HepG2 (cell line): ENCODE data around the gene CDK5RAP2. TPM values are rescaled to one million over a fixed set of nuclear protein-coding genes. Genes with fewer than 3 reads are reported as not detected.

ENCODE experiments used
- BCL6 ChIP-seq: IDR thresholded peaks from 2 replicates; pipeline ENCODE4 v1.6.1; 2016; ENCODE audit warnings: missing genetic modification reagents, missing compliant biosample characterization
- HHEX ChIP-seq: IDR thresholded peaks from 2 replicates; pipeline ENCODE4 v1.6.1; 2016; ENCODE audit warnings: control low read depth
- HINFP ChIP-seq: sonication (generic); formaldehyde crosslinking; IDR thresholded peaks from 2 replicates; pipeline ENCODE4 v1.4.0; 2020; ENCODE audit warnings: low read depth, mild to moderate bottlenecking, missing genetic modification reagents
- KDM3A ChIP-seq: IDR thresholded peaks from 2 replicates; pipeline ENCODE4 v1.6.1; 2018; ENCODE audit warnings: low read depth, missing compliant biosample characterization
- LCORL ChIP-seq, 2 experiments: fragments of 450-650 bp in 1 of 2; sonication (generic) in 1 of 2; formaldehyde crosslinking in 1 of 2; IDR thresholded peaks; 2 replicates each; pipeline versions ENCODE4 v1.5.0 to v1.6.1; 2017 to 2020; ENCODE audit warnings: antibody characterized with exemption in 1 of 2, missing genetic modification reagents in 1 of 2
- NFE2 ChIP-seq: sonication (generic); formaldehyde crosslinking; IDR thresholded peaks from 2 replicates; pipeline ENCODE4 v1.4.0; 2020; ENCODE audit warnings: missing genetic modification reagents
- SOX5 ChIP-seq: IDR thresholded peaks from 2 replicates; pipeline ENCODE4 v1.6.1; 2016; ENCODE audit warnings: borderline replicate concordance
- SOX6 ChIP-seq, 2 experiments: fragments of 450-650 bp in 1 of 2; sonication (generic) in 1 of 2; formaldehyde crosslinking in 1 of 2; IDR thresholded peaks; 2 replicates each; pipeline versions ENCODE4 v1.4.0 to v1.6.1; 2017 to 2020; ENCODE audit warnings: antibody characterized with exemption in 1 of 2, mild to moderate bottlenecking in 1 of 2, missing genetic modification reagents in 1 of 2
- ZBTB20 ChIP-seq: sonication (generic); formaldehyde crosslinking; IDR thresholded peaks from 2 replicates; pipeline ENCODE4 v1.8.1; 2023; ENCODE audit warnings: missing genetic modification reagents, low read depth, mild to moderate bottlenecking, borderline replicate concordance
- ZNF282 ChIP-seq: fragments of 450-650 bp; IDR thresholded peaks from 2 replicates; pipeline ENCODE4 v1.6.1; 2018; ENCODE audit not compliant: partially characterized antibody
- ZNF451 ChIP-seq: sonication (generic); formaldehyde crosslinking; IDR thresholded peaks from 2 replicates; pipeline ENCODE4 v1.5.0; 2020; ENCODE audit warnings: mild to moderate bottlenecking, missing genetic modification reagents
- ZNF7 ChIP-seq: IDR thresholded peaks from 2 replicates; pipeline ENCODE4 v1.6.1; 2016; ENCODE audit warnings: missing biosample characterization, missing genetic modification reagents
- ZNF777 ChIP-seq: sonication (generic); formaldehyde crosslinking; IDR thresholded peaks from 2 replicates; pipeline ENCODE4 v1.4.0; 2020; ENCODE audit warnings: missing genetic modification reagents
- polyA plus RNA-seq, 8 experiments: library from polyadenylated mRNA; depleted of rRNA in 3 of 8; stranded (reverse) in 7 of 8; unstranded in 1 of 8; fragments of >200 nt; fragmentation: Illumina TruSeq in 4 of 8; extraction: Trizol in 4 of 8; gene quantifications; 2 replicates each; pipeline versions ENCODE4 v1.2.1 to v1.2.3, GENCODE V29; 2011 to 2016; ENCODE audit warnings: low read depth in 4 of 8, missing spikeins in 1 of 8, mixed read lengths in 1 of 8; ENCODE audit not compliant: insufficient read depth in 1 of 8
- total RNA-seq, 5 experiments: library from RNA; depleted of rRNA; stranded (reverse); fragments of >200 nt; fragmentation: Illumina TruSeq; extraction: Trizol; gene quantifications; 2 replicates each; pipeline ENCODE4 v1.2.3, GENCODE V29; 2016; ENCODE audit warnings: low read depth in 1 of 5
- TF ChIP-seq, protein P1 (sequence below): sonication (generic); formaldehyde crosslinking; IDR thresholded peaks from 2 replicates; pipeline ENCODE4 v1.5.1; 2020; ENCODE audit warnings: mild to moderate bottlenecking, missing genetic modification reagents, borderline replicate concordance
- TF ChIP-seq, protein P2 (sequence below): sonication (generic); formaldehyde crosslinking; IDR thresholded peaks from 2 replicates; pipeline ENCODE4 v1.4.0; 2020; ENCODE audit warnings: missing genetic modification reagents
- TF ChIP-seq, protein P3 (sequence below): sonication (generic); formaldehyde crosslinking; IDR thresholded peaks from 2 replicates; pipeline ENCODE4 v1.5.0; 2020; ENCODE audit warnings: mild to moderate bottlenecking, missing genetic modification reagents
- TF ChIP-seq, protein P4 (sequence below): IDR thresholded peaks from 2 replicates; pipeline ENCODE4 v1.6.1; 2016; ENCODE audit warnings: missing compliant biosample characterization, missing genetic modification reagents, borderline replicate concordance
- TF ChIP-seq, protein P5 (sequence below): fragments of 450-650 bp; IDR thresholded peaks from 2 replicates; pipeline ENCODE4 v1.6.1; 2017

The CDK5RAP2 gene
- total and polyA plus RNA-seq, 2 of the 13 experiments (the other 11 are each of a cell fraction or from before 2014, with no cell fraction given), result 31.8 to 42.2 TPM

GRCh38 chr9:120386390-120387131 is 193.4 kb downstream of the CDK5RAP2 start (continued):
- TF ChIP-seq, protein P1, sequence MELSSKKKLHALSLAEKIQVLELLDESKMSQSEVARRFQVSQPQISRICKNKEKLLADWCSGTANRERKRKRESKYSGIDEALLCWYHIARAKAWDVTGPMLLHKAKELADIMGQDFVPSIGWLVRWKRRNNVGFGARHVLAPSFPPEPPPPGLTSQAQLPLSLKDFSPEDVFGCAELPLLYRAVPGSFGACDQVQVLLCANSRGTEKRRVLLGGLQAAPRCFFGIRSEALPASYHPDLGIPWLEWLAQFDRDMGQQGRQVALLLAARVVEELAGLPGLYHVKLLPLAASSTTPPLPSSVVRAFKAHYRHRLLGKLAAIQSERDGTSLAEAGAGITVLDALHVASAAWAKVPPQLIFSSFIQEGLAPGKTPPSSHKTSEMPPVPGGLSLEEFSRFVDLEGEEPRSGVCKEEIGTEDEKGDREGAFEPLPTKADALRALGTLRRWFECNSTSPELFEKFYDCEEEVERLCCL (CRISPR knock-in tag), result no peak
- TF ChIP-seq ZNF282 (no peak), SOX6 (IDR thresholded peaks at IDR 0.05) (no peak), SOX6 (CRISPR knock-in tag; IDR thresholded peaks at IDR 0.05) (peak; percentile 93), LCORL (IDR thresholded peaks at IDR 0.05) (no peak), LCORL (CRISPR knock-in tag; IDR thresholded peaks at IDR 0.05) (peak; percentile 78), BCL6 (peak; percentile 90), ZBTB20 (no peak), KDM3A (no peak), HHEX (no peak), ZNF777 (CRISPR knock-in tag) (0 out of 2 replicates have a peak, but pooled peaks have one; percentile 33), NFE2 (CRISPR knock-in tag) (no peak), SOX5 (CRISPR knock-in tag) (peak; percentile 90), HINFP (CRISPR knock-in tag) (no peak), ZNF7 (CRISPR knock-in tag) (no peak), ZNF451 (CRISPR knock-in tag) (no peak)
- TF ChIP-seq, protein P2, sequence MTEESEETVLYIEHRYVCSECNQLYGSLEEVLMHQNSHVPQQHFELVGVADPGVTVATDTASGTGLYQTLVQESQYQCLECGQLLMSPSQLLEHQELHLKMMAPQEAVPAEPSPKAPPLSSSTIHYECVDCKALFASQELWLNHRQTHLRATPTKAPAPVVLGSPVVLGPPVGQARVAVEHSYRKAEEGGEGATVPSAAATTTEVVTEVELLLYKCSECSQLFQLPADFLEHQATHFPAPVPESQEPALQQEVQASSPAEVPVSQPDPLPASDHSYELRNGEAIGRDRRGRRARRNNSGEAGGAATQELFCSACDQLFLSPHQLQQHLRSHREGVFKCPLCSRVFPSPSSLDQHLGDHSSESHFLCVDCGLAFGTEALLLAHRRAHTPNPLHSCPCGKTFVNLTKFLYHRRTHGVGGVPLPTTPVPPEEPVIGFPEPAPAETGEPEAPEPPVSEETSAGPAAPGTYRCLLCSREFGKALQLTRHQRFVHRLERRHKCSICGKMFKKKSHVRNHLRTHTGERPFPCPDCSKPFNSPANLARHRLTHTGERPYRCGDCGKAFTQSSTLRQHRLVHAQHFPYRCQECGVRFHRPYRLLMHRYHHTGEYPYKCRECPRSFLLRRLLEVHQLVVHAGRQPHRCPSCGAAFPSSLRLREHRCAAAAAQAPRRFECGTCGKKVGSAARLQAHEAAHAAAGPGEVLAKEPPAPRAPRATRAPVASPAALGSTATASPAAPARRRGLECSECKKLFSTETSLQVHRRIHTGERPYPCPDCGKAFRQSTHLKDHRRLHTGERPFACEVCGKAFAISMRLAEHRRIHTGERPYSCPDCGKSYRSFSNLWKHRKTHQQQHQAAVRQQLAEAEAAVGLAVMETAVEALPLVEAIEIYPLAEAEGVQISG, result peak; percentile 13; the same call in 1 of the 2 replicates
- TF ChIP-seq, protein P3, sequence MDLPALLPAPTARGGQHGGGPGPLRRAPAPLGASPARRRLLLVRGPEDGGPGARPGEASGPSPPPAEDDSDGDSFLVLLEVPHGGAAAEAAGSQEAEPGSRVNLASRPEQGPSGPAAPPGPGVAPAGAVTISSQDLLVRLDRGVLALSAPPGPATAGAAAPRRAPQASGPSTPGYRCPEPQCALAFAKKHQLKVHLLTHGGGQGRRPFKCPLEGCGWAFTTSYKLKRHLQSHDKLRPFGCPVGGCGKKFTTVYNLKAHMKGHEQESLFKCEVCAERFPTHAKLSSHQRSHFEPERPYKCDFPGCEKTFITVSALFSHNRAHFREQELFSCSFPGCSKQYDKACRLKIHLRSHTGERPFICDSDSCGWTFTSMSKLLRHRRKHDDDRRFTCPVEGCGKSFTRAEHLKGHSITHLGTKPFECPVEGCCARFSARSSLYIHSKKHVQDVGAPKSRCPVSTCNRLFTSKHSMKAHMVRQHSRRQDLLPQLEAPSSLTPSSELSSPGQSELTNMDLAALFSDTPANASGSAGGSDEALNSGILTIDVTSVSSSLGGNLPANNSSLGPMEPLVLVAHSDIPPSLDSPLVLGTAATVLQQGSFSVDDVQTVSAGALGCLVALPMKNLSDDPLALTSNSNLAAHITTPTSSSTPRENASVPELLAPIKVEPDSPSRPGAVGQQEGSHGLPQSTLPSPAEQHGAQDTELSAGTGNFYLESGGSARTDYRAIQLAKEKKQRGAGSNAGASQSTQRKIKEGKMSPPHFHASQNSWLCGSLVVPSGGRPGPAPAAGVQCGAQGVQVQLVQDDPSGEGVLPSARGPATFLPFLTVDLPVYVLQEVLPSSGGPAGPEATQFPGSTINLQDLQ, result no peak
- TF ChIP-seq, protein P4, sequence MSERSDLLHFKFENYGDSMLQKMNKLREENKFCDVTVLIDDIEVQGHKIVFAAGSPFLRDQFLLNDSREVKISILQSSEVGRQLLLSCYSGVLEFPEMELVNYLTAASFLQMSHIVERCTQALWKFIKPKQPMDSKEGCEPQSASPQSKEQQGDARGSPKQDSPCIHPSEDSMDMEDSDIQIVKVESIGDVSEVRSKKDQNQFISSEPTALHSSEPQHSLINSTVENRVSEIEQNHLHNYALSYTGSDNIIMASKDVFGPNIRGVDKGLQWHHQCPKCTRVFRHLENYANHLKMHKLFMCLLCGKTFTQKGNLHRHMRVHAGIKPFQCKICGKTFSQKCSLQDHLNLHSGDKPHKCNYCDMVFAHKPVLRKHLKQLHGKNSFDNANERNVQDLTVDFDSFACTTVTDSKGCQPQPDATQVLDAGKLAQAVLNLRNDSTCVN, result no peak
- TF ChIP-seq, protein P5, sequence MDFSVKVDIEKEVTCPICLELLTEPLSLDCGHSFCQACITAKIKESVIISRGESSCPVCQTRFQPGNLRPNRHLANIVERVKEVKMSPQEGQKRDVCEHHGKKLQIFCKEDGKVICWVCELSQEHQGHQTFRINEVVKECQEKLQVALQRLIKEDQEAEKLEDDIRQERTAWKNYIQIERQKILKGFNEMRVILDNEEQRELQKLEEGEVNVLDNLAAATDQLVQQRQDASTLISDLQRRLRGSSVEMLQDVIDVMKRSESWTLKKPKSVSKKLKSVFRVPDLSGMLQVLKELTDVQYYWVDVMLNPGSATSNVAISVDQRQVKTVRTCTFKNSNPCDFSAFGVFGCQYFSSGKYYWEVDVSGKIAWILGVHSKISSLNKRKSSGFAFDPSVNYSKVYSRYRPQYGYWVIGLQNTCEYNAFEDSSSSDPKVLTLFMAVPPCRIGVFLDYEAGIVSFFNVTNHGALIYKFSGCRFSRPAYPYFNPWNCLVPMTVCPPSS, result no peak
